IPS-20b (cell line): ENCODE data around the gene KRT38.

Experiments
- H3K27ac ChIP-seq: one replicate; pipeline ENCODE4 v1.5.1; 2013; ENCODE audit warnings: low read length
- H3K27me3 ChIP-seq: 2 replicates; pipeline ENCODE4 v1.6.1; 2013; ENCODE audit warnings: mild to moderate bottlenecking, low read length, inconsistent platforms; ENCODE audit not compliant: insufficient read depth
- H3K36me3 ChIP-seq: 2 replicates; pipeline ENCODE4 v1.6.1; 2013; ENCODE audit warnings: low read depth, mild to moderate bottlenecking, inconsistent platforms, low read length, moderate library complexity; ENCODE audit not compliant: insufficient read depth
- H3K4me1 ChIP-seq: 2 replicates; pipeline ENCODE4 v1.6.1; 2013; ENCODE audit warnings: mild to moderate bottlenecking, control low read depth, inconsistent platforms, low read length, moderate library complexity; ENCODE audit not compliant: insufficient read depth
- H3K4me3 ChIP-seq: 2 replicates; pipeline ENCODE4 v1.5.1; 2013; ENCODE audit warnings: mild to moderate bottlenecking, low read length, inconsistent platforms
- H3K9ac ChIP-seq: 2 replicates; pipeline ENCODE4 v1.6.1; 2013; ENCODE audit warnings: low read depth, mild to moderate bottlenecking, inconsistent platforms, low read length, moderate library complexity
- H3K9me3 ChIP-seq: 2 replicates; pipeline ENCODE4 v1.6.1; 2013; ENCODE audit warnings: mild to moderate bottlenecking, low read depth, low read length, inconsistent platforms; ENCODE audit not compliant: insufficient read depth

Gene KRT38

GRCh38 chr17:41392278-41392677, 48.5 kb downstream of the KRT38 start:
- H3K36me3 ChIP-seq, result no peaks in the 10 kb centered on the region
- no peaks in the 10 kb centered on the region; the same call in 1 of the 2 replicates for H3K4me1 ChIP-seq
- H3K27ac ChIP-seq, result no peak overlapping the region
- no peak overlapping the region for H3K4me3 ChIP-seq
- H3K27me3 ChIP-seq, result no peaks in the 10 kb centered on the region
- no peaks in the 10 kb centered on the region for H3K9me3 ChIP-seq
- no peak overlapping the region for H3K9ac ChIP-seq

DNA sequence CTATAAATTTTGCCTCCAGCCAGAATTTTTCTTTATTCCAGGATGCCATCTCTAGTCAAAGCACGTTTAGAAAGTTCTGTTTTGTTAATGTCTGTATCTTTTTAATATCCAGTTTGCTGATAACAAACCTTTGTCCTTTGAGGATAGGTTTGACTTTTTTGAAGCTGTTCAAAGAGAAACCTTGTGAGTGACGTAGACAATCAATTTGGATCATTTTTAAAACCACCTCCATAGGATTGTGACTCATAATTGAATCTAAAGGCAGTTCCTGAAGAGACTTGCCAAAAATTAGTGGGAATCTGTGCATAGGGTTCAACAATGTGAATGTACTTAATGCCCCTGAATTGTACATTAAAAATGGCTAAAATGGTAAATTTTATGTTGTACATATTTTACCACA, 49.2 kb downstream of the KRT38 start:
- Histone ChIP-seq H3K36me3 (no peaks in the 10 kb centered on the region), H3K4me3 (no peak overlapping the region), H3K27ac (no peak overlapping the region), H3K27me3 (no peaks in the 10 kb centered on the region), H3K9me3 (no peaks in the 10 kb centered on the region), H3K4me1 (no peaks in the 10 kb centered on the region; the same call in 1 of the 2 replicates), H3K9ac (no peak overlapping the region)

DNA sequence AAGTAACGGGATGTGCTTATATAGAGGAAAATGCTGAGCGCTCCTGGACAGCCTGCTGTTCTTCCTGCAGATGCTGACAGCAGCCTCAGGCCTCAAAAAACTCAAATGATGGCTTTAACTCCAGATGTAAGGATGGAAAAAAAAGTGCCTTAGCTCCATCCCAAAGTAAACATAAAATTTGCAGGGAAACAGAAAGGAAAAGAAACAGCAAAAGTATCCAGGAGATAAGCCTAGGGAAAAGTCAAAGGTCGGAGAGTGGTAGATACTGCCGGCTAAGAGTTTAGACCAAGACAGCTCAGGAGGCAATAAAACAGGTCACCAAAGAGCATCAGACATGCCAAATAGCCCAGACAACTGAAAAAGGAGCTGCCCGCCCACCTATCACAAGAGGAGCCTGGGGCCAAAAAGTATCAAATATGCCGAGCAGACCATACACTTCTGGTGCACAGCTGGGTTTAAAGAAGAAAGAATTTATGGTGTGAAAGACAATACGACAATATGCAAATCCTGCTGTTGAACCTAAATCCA, 50.3 kb downstream of the KRT38 start:
- H3K9ac ChIP-seq, result no peak overlapping the region
- H3K27me3 ChIP-seq, result no peaks in the 10 kb centered on the region
- H3K27ac ChIP-seq, result no peak overlapping the region
- no peaks in the 10 kb centered on the region for H3K36me3 ChIP-seq
- no peaks in the 10 kb centered on the region; the same call in 1 of the 2 replicates for H3K4me1 ChIP-seq
- no peak overlapping the region for H3K4me3 ChIP-seq
- no peaks in the 10 kb centered on the region for H3K9me3 ChIP-seq

- Histone ChIP-seq H3K36me3 (no peaks in the 10 kb centered on the region), H3K27ac (no peak overlapping the region), H3K27me3 (no peaks in the 10 kb centered on the region), H3K4me1 (no peaks in the 10 kb centered on the region; the same call in 1 of the 2 replicates), H3K4me3 (no peak overlapping the region), H3K9ac (no peak overlapping the region), H3K9me3 (no peaks in the 10 kb centered on the region)
Observed at GRCh38 chr17:41387670-41388069, 53.1 kb downstream of the KRT38 start.

- no peaks in the 10 kb centered on the region; the same call in 1 of the 2 replicates for H3K4me1 ChIP-seq
Observed at GRCh38 chr17:41386227-41386626, 54.6 kb downstream of the KRT38 start.

More at GRCh38 chr17:41386227-41386626, 54.6 kb downstream of the KRT38 start:
- no peak overlapping the region for H3K27ac ChIP-seq
- no peak overlapping the region for H3K9ac ChIP-seq
- no peaks in the 10 kb centered on the region for H3K9me3 ChIP-seq
- no peak overlapping the region for H3K4me3 ChIP-seq
- H3K27me3 ChIP-seq, result no peaks in the 10 kb centered on the region
- H3K36me3 ChIP-seq, result no peaks in the 10 kb centered on the region
